Measurements from ENCODE around the gene RPS6KA6. TPM values are rescaled to one million over a fixed set of nuclear protein-coding genes. Genes with fewer than 3 reads are reported as not detected.

The RPS6KA6 gene
- total and polyA plus RNA-seq, 10 of the 15 experiments (the other 5 are each of a cell fraction or from before 2014, with no cell fraction given), result 0.29 to 2.8 (median 1.4) TPM; not detected in 1

GRCh38 chrX:84186603-84187532 lies 1.1 kb downstream of the RPS6KA6 start:
- Histone ChIP-seq H3K4me2 (ENCODE audit: control insufficient read depth, insufficient read depth) (0 out of 2 replicates have a peak overlapping the region, but pooled peaks have one; percentile 1), H3K27me3 (replicated peaks in 1 of 2; ENCODE audit: control insufficient read depth in 2 of 2, insufficient read depth in 2 of 2, low read length in 1 of 2) (no peaks in the 10 kb centered on the region), H3K27ac (ENCODE audit: control insufficient read depth, insufficient read depth) (no peak overlapping the region), H3K36me3 (ENCODE audit: control insufficient read depth in 2 of 2, insufficient read depth in 2 of 2, low read length in 1 of 2) (no peaks in the 10 kb centered on the region), H3K79me2 (ENCODE audit: control insufficient read depth, insufficient read depth, low read length) (no peaks in the 10 kb centered on the region), H3K9ac (ENCODE audit: control insufficient read depth, insufficient read depth, low read length) (0 out of 2 replicates have a peak overlapping the region, but pooled peaks have one; percentile 44), H3K9me3 (replicated peaks; ENCODE audit: control insufficient read depth, insufficient read depth, low read length) (no peaks in the 10 kb centered on the region), H4K20me1 (ENCODE audit: control insufficient read depth, insufficient read depth) (no peaks in the 10 kb centered on the region), H3K4me3 (peak overlapping the region; percentile 15), H2AFZ (ENCODE audit: control insufficient read depth, low read depth, low read length) (peak overlapping the region; percentile 40), H3K4me1 (ENCODE audit: control insufficient read depth, insufficient read depth, low read length) (no peaks in the 10 kb centered on the region)
- 45% methylated on average over 28 of the region's 28 CpGs for WGBS (ENCODE audit: insufficient coverage, insufficient replicate concordance, low lambda C conversion rate, missing lambda C conversion rate)
- DNase-seq (ENCODE audit: low read depth, low spot score) (no peak), ATAC-seq (no peak), FAIRE-seq (no peak)
- CTCF ChIA-PET, result no interaction called here
- SMC1A ChIA-PET (ENCODE audit: uncharacterized antibody, unreplicated experiment), result no interaction called here
- in situ Hi-C loops (cut with MboI), result no loop called here
- TF ChIP-seq ZBED1 (IDR thresholded peaks at IDR 0.05; ENCODE audit: borderline replicate concordance) (peak; percentile 43; the same call in 1 of the 2 replicates), ZNF217 (IDR thresholded peaks at IDR 0.05) (no peak), CBX5 (IDR thresholded peaks at IDR 0.05; ENCODE audit: low read depth) (no peak)
- POLR2A ChIA-PET, result no interaction called here
- RAD21 ChIA-PET (ENCODE audit: unreplicated experiment), result no interaction called here
- BruUV-seq (replicated peaks), result no TSS peak
- intact Hi-C loops (cut with micrococcal nuclease; ENCODE audit: unreplicated experiment), result no loop called here

DNA sequence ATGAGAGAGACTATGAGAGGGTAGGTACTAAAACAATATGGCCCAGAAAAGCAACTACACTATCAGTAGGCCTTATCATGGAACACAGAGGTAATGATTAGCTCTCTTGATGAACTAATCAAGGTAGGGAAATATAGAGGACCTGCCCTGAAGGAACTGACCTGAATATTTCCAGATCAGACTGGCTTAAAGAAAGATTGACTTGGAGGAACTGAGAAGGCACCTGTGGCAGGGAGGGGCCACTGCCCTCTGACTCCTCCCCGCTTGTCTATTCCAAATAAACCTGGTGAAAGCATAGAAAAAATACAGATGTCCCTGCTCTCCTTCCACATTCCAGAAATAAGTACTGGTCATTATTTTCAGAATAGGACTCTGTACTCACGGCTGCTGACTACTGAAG lies 5.5 kb downstream of the RPS6KA6 start:
- no TSS peak for BruUV-seq (replicated peaks)
- intact Hi-C loops (cut with micrococcal nuclease; ENCODE audit: unreplicated experiment), result no loop called here

More for the DNA sequence above, 5.5 kb downstream of the RPS6KA6 start:
- CTCF ChIA-PET, result no interaction called here
- SMC1A ChIA-PET (ENCODE audit: uncharacterized antibody, unreplicated experiment), result no interaction called here
- RAD21 ChIA-PET (ENCODE audit: unreplicated experiment), result no interaction called here
- Histone ChIP-seq H3K4me3 (no peak overlapping the region), H3K27ac (ENCODE audit: control insufficient read depth, insufficient read depth) (no peak overlapping the region), H2AFZ (ENCODE audit: control insufficient read depth, low read depth, low read length) (no peak overlapping the region), H3K4me1 (ENCODE audit: control insufficient read depth, insufficient read depth, low read length) (no peaks in the 10 kb centered on the region), H3K9ac (ENCODE audit: control insufficient read depth, insufficient read depth, low read length) (no peak overlapping the region), H3K27me3 (replicated peaks in 1 of 2; ENCODE audit: control insufficient read depth in 2 of 2, insufficient read depth in 2 of 2, low read length in 1 of 2) (no peaks in the 10 kb centered on the region), H3K36me3 (ENCODE audit: control insufficient read depth in 2 of 2, insufficient read depth in 2 of 2, low read length in 1 of 2) (no peaks in the 10 kb centered on the region), H3K9me3 (replicated peaks; ENCODE audit: control insufficient read depth, insufficient read depth, low read length) (no peaks in the 10 kb centered on the region), H4K20me1 (ENCODE audit: control insufficient read depth, insufficient read depth) (no peaks in the 10 kb centered on the region), H3K4me2 (ENCODE audit: control insufficient read depth, insufficient read depth) (no peak overlapping the region), H3K79me2 (ENCODE audit: control insufficient read depth, insufficient read depth, low read length) (no peaks in the 10 kb centered on the region)
- FAIRE-seq (no peak), DNase-seq (ENCODE audit: low read depth, low spot score) (no peak), ATAC-seq (no peak)
- WGBS (ENCODE audit: insufficient coverage, insufficient replicate concordance, low lambda C conversion rate, missing lambda C conversion rate), result 2% methylated on average over 2 of the region's 2 CpGs
- in situ Hi-C loops (cut with MboI), result no loop called here
- TF ChIP-seq, protein P1, sequence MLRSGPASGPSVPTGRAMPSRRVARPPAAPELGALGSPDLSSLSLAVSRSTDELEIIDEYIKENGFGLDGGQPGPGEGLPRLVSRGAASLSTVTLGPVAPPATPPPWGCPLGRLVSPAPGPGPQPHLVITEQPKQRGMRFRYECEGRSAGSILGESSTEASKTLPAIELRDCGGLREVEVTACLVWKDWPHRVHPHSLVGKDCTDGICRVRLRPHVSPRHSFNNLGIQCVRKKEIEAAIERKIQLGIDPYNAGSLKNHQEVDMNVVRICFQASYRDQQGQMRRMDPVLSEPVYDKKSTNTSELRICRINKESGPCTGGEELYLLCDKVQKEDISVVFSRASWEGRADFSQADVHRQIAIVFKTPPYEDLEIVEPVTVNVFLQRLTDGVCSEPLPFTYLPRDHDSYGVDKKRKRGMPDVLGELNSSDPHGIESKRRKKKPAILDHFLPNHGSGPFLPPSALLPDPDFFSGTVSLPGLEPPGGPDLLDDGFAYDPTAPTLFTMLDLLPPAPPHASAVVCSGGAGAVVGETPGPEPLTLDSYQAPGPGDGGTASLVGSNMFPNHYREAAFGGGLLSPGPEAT (IDR thresholded peaks at IDR 0.05; ENCODE audit: low read depth), result no peak
- TF ChIP-seq RFX5 (IDR thresholded peaks at IDR 0.05; ENCODE audit: low read depth, low read length), result no peak
- TF ChIP-seq, protein P2, sequence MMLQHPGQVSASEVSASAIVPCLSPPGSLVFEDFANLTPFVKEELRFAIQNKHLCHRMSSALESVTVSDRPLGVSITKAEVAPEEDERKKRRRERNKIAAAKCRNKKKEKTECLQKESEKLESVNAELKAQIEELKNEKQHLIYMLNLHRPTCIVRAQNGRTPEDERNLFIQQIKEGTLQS (IDR thresholded peaks at IDR 0.05; ENCODE audit: borderline replicate concordance, extremely low read depth, low read depth, low read length), result no peak
- no peak for TF ChIP-seq USF2 (IDR thresholded peaks at IDR 0.05; ENCODE audit: borderline replicate concordance, low read depth, low read length)
- POLR2A ChIA-PET, result no interaction called here

Measured in GM12878 (cell line).